Stimulated activated CD8-positive, alpha-beta memory T cell treated with anti-CD3 and anti-CD28 coated beads, Interleukin-2, amount 100 ng/mL, for 1 hour (primary cell): ENCODE measurements around the gene ST6GALNAC1.

Experiments
- DNase-seq, 2 donors: peaks; one replicate each; pipeline ENCODE4 v3.0.0-alpha.2; 2020; ENCODE audit warnings: low read depth in 2 of 2

The ST6GALNAC1 gene

DNA sequence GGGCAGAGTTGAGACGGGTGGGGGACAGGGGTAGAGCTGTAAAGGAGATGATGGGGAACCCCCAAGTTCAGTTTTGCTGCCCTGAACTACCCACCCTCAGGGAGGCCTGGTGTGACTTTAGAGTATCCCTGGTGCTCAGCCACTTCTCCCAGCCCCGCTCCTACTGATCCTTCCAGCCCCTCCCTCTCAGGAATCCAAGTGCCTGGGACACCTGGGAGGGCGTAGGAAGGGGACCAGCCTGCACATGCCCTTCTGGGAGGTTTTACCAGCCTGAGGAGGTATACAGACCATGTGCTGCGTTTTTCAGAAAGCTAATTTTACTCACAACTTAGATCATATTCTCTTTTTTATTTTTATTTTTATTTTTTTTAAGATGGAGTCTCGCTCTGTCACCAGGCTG lies 62.0 kb downstream of the ST6GALNAC1 start:
- no peak for DNase-seq

DNA sequence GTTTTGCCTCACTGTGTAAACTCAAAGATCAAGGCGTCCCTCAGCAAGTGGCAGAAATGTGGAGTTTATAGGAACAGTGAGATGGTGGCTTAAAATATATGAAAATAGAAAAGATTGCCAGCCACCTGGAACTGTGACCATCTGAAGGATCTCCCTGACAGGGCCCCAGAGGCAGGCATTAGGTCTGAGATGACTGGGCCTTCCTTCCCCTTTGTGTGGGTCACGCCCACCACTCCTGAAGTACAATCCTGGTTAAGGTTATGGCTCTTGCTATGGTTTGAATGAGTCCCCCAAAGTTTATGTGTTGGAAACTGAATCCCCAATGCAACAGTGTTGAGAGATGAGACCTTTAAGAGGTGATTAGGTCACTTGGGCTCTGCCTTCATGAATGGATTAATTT lies 64.3 kb downstream of the ST6GALNAC1 start:
- DNase-seq: no peak

- DNase-seq: no peak
Observed at GRCh38 chr17:76578376-76578775, 65.2 kb downstream of the ST6GALNAC1 start.

DNA sequence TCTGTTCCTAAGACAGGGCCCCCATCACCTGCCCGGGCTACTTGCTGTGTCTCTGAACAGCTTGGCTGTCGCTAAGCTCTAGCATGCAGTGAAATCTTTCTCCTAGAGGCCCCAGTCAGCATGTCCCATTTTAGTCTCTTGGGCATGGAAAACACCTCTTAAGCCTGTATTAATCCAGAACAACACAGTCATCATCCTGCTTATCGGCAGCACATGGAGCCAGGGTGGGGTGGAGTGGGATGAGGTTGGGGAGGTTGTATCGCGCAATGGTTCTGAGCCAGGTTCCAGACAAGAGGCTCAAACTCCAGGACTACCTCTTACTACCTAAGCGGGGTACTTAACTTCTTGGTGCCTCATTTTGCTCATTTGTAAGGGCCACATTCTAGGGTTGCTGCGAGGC lies 65.7 kb downstream of the ST6GALNAC1 start:
- no peak for DNase-seq

GRCh38 chr17:76576189-76576588 lies 67.4 kb downstream of the ST6GALNAC1 start:
- DNase-seq: no peak

- DNase-seq: no peak
Observed at GRCh38 chr17:76575570-76575969, 68.0 kb downstream of the ST6GALNAC1 start.
